Right lobe of liver (tissue), 6 donors: ENCODE results near the gene ALK. TPM values are rescaled to one million over a fixed set of nuclear protein-coding genes. Genes with fewer than 3 reads are reported as not detected.

Experiments used
- ATAC-seq, 4 donors: fragments of 200-7000 bp; cut with Tn5 transposase; one replicate each; pipeline ENCODE4 v1.9.1; 2020; ENCODE audit warnings: mild to moderate bottlenecking in 4 of 4, moderate library complexity in 4 of 4
- DNase-seq, 3 donors: peaks; one replicate each; pipeline ENCODE4 v3.0.0-alpha.2; 2020
- H3K27ac ChIP-seq, 3 donors: fragments of 200-600 bp; one replicate each; pipeline ENCODE4 v1.8.0; 2022
- H3K27me3 ChIP-seq, 2 donors: fragments of 200-600 bp; one replicate each; pipeline ENCODE4 v1.8.0; 2022
- H3K36me3 ChIP-seq, 4 donors: fragments of 200-600 bp; sonication (generic) in 1 of 4; one replicate each; pipeline versions ENCODE4 v1.5.1 to v1.8.0; 2017 to 2022; ENCODE audit warnings: control low read depth in 1 of 4
- H3K4me1 ChIP-seq, 4 donors: fragments of 200-600 bp; sonication (generic) in 1 of 4; one replicate each; pipeline versions ENCODE4 v1.5.1 to v1.8.0; 2017 to 2022; ENCODE audit warnings: control low read depth in 1 of 4
- H3K4me3 ChIP-seq, 3 donors: fragments of 200-600 bp; one replicate each; pipeline ENCODE4 v1.8.0; 2022
- H3K9me3 ChIP-seq, 4 donors: fragments of 200-600 bp; sonication (generic) in 1 of 4; one replicate each; pipeline versions ENCODE4 v1.5.1 to v1.8.0; 2017 to 2022; ENCODE audit warnings: control low read depth in 1 of 4
- CTCF ChIP-seq, 4 donors: fragments of 200-600 bp in 3 of 4; fragments of 450-650 bp in 1 of 4; IDR thresholded peaks; one replicate each; pipeline versions ENCODE4 v1.5.1 to v1.8.0; 2016 to 2022; ENCODE audit warnings: antibody characterized with exemption in 4 of 4, mild to moderate bottlenecking in 2 of 4
- POLR2A ChIP-seq: fragments of 450-650 bp; IDR thresholded peaks from one replicate; pipeline ENCODE4 v1.6.1; 2017; ENCODE audit warnings: antibody characterized with exemption, mild to moderate bottlenecking
- WGBS: methylation state at CpG from one replicate; pipeline ENCODE4 v1.1.6; 2018; ENCODE audit warnings: low coverage, low lambda C conversion rate; ENCODE audit not compliant: insufficient coverage; ENCODE audit errors: missing lambda C conversion rate; 5-methylcytosine and 5-hydroxymethylcytosine counted together
- intact Hi-C, 2 donors: fragments of 100-400 bp; cut with DNase I; formaldehyde crosslinking; loops; one replicate each; pipeline versions ENCODE4 v1.11.2 to v1.14.1; 2022
- total RNA-seq, 6 experiments: library from RNA; depleted of rRNA in 2 of 6; stranded (reverse); fragments of >200 nt in 2 of 6; fragmentation: NEBNext Ultra II Directional in 3 of 6; extraction: Animal tissue kit (Norgen Biotek cat#: 25700) in 3 of 6; gene quantifications; one replicate each; pipeline versions ENCODE4 v1.1.0 to v1.2.4, GENCODE V29; 2016 to 2023
- donor health status: DM: no; HTN: yes; CAD: no.
- donor health status: DM: no; HTN: no; CAD: no.
- donor health status: DM: no; HTN: no; CAD: no.
- donor health status: DM: no; HTN: yes; CAD: no.
- donor health status: DM: no; HTN: yes; CAD: no.

Gene ALK
- total RNA-seq, 6 experiments from 2014 or later, result 0.04 to 0.06 TPM; not detected in 4

GRCh38 chr2:29253026-29253425 is 668.4 kb downstream of the ALK start:
- H3K9me3 ChIP-seq, result no peaks in the 10 kb centered on the region
- no peak overlapping the region for H3K4me3 ChIP-seq
- H3K36me3 ChIP-seq, result no peaks in the 10 kb centered on the region
- TF ChIP-seq CTCF (IDR thresholded peaks at IDR 0.05) (no peak), POLR2A (no peak)
- WGBS, result 54% methylated on average over 2 of the region's 3 CpGs
- ATAC-seq (no peak), DNase-seq (no peak)
- intact Hi-C loops, result no loop called here
- H3K27ac ChIP-seq, result no peak overlapping the region
- H3K4me1 ChIP-seq, result no peaks in the 10 kb centered on the region
- H3K27me3 ChIP-seq, result no peaks in the 10 kb centered on the region

- no peaks in the 10 kb centered on the region for H3K9me3 ChIP-seq
- H3K27ac ChIP-seq, result no peak overlapping the region
- ATAC-seq (no peak), DNase-seq (no peak)
- H3K27me3 ChIP-seq, result no peaks in the 10 kb centered on the region
- H3K36me3 ChIP-seq, result no peaks in the 10 kb centered on the region
- intact Hi-C loops, result no loop called here
- 60% methylated on average over 1 of the region's 5 CpGs for WGBS
- no peaks in the 10 kb centered on the region for H3K4me1 ChIP-seq
- no peak for TF ChIP-seq POLR2A
- TF ChIP-seq CTCF (IDR thresholded peaks at IDR 0.05), result no peak
- no peak overlapping the region for H3K4me3 ChIP-seq
These were observed 670.0 kb downstream of the ALK start for GRCh38 chr2:29251406-29251805.

- Histone ChIP-seq H3K27ac (no peak overlapping the region), H3K27me3 (no peaks in the 10 kb centered on the region), H3K4me3 (no peak overlapping the region), H3K4me1 (no peaks in the 10 kb centered on the region), H3K9me3 (no peaks in the 10 kb centered on the region), H3K36me3 (no peaks in the 10 kb centered on the region)
- DNase-seq (no peak), ATAC-seq (no peak)
- TF ChIP-seq POLR2A (no peak), CTCF (IDR thresholded peaks at IDR 0.05) (no peak)
- intact Hi-C loops, result no loop called here
- 78% methylated on average over 4 of the region's 7 CpGs for WGBS
These were observed 670.4 kb downstream of the ALK start for GRCh38 chr2:29250977-29251376.

GRCh38 chr2:29249666-29250253 is 671.6 kb downstream of the ALK start:
- no peak for ATAC-seq
- 44% methylated on average over 5 of the region's 11 CpGs for WGBS
- Histone ChIP-seq H3K4me3 (no peak overlapping the region), H3K27ac (no peak overlapping the region), H3K4me1 (no peaks in the 10 kb centered on the region), H3K9me3 (no peaks in the 10 kb centered on the region), H3K27me3 (no peaks in the 10 kb centered on the region), H3K36me3 (no peaks in the 10 kb centered on the region)
- intact Hi-C loops, result no loop called here
- TF ChIP-seq POLR2A, result no peak
- TF ChIP-seq CTCF (IDR thresholded peaks at IDR 0.05), result no peak
- DNase-seq, result no peak
